NCI-H2196 treated with DMSO at 0.1 percent for 48 hours (cell line): ENCODE data around the gene SF3B5.
A peak's percentile ranks its signal among the peaks of the same experiment; 100 is the strongest.
"Not testable (repeated sequence)": the region's sequence is repeated elsewhere in the genome, so short reads cannot be mapped to it uniquely, and the experiment has no call there.

Source experiments
- DNase-seq: peaks from one replicate; lab custom pipeline; 2025; ENCODE audit not compliant: unreplicated experiment; lab: John Stamatoyannopoulos, UW

Gene SF3B5

GRCh38 chr6:144095134-144096002 is at the start of gene SF3B5:
Gene SF3B5 (minus strand): TSS chr6:144095573. CDS start chr6:144095497, 76 bp downstream.
- DNase-seq: peak; percentile 98

DNA sequence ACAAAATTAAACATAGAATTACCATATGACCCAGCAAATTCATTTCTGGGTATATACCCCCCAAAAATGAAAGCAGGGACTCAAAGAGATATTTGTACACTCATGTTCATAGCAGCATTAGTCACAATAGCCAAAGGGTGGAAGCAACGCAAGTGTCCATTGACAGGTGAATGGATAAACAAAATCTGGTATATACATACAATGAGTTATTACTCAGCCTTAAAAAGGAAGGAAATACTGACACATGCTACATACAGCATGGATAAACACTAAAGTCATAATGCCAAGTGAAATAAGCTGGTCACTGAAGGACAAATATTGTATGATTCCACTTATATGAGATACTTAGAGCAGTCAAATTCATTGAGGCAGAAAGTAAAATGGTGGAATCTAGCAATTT is 49.6 kb upstream of the SF3B5 start:
- no peak for DNase-seq

GRCh38 chr6:144143878-144144277 is 48.5 kb upstream of the SF3B5 start:
- no peak for DNase-seq

- DNase-seq: no peak
Observed at GRCh38 chr6:144143106-144143505, 47.7 kb upstream of the SF3B5 start.

- no peak for DNase-seq
Observed at GRCh38 chr6:144141470-144141869, 46.1 kb upstream of the SF3B5 start.

DNA sequence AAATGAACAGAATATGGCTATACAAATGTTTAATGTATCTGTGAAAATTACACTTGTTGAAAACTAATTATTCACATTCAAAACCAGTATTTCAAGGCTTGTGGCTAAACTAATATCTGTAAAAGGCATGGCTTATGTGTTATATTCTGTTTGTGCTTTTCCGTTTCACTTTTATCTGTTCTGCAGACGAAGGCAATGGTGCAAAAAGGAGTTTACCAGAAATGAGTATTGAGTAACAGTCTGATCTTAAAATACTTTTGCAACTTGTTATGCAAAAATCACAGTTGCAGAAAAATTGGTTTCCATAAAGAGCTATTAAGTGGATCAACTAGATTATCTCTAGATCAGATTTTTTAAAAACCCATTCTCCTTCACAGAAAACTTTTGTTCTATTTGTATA is 45.5 kb upstream of the SF3B5 start:
- no peak for DNase-seq

- DNase-seq: no peak
Observed at GRCh38 chr6:144139817-144140216, 44.4 kb upstream of the SF3B5 start.

DNA sequence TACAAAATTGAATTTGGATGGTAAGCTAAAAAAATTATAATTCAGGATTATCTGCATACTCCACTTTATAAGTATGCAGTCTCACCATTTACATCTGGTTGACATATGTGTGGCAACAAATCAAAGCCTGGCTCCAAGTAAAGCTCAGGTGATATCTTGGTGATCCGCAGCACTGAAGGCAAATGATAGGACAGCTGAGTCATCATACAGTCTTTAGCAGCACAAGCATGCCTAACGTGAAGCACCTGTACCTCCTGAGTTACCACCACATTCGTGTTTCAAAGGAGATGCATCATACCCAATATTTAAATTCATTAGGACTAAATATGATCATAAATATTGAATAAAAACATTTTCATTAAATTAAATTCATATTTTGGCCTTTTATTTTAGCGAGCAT is 43.2 kb upstream of the SF3B5 start:
- DNase-seq: no peak

- DNase-seq: no peak
Observed at GRCh38 chr6:144134737-144135136, 39.4 kb upstream of the SF3B5 start.

GRCh38 chr6:144134176-144134575 is 38.8 kb upstream of the SF3B5 start:
- DNase-seq: no peak

DNA sequence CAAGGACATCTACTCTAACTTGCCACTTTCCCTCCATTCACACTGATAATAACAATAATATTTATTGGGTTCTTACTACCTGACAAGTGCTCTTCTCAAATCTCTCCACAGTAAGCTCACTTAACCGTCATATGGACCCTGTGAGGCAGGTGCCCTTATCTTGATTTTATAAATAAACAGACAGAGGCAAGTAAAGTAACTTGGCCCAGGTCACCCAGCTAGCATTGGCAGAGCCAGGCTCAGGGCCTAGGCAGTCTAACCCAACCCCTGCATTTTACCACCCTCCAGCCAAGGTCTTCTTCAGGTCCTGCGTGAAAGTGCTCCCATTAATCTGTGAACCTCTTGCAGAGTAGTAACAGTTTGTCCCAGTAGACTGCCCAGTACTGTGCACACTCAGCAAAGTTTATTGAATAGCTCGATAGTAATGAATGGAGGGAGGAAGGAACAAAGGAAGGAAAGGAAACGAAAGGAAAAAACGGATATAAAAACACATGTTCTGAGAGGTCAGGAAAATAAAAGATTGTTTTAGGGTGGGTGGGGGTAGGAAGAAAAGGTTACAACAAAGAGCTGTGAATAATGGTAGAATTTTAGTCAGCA is 38.0 kb upstream of the SF3B5 start:
- DNase-seq: no peak

GRCh38 chr6:144132167-144132690 is 36.9 kb upstream of the SF3B5 start:
- DNase-seq: not testable (repeated sequence)

DNA sequence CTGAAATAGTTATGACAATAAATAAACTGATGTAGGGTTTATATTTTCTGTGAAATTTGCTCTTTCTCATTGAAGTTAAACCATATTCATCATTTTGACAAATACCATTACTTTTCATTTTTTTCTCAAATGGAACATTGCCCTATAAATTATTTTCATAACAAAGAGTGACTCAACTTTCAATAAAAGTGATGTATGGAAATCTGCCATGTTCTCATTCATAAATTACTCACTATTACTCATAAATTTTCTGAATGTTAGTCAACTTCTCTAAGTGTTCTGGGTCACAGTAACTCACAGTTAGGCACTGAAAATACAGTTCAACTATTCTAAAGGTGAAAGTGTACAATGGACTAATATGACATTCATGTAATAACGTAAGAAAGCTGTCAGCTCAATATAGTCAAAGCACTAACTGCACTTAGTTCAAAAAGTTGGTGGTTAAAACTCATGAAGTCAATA is 35.9 kb upstream of the SF3B5 start:
- DNase-seq: no peak

- DNase-seq: no peak
Observed at GRCh38 chr6:144129469-144129868, 34.1 kb upstream of the SF3B5 start.

DNA sequence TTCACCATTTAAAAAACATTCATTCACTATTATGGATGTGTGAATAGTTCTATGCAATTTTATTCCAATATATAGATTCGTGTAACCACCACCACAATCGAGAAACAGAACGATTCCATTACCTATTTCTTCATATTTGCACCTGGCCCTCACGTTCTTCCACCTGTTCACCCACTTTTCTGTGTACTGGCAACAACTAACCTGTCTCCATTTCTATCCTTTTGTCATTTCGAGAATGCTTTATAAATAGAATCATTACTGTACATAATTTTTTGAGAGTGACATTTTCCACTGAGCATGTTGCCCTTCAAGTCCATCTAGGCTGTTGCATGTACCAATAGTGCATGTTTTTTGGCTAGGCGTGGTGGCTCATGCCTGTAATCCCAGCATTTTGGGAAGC is 31.7 kb upstream of the SF3B5 start:
- DNase-seq: no peak

- DNase-seq: no peak
Observed at GRCh38 chr6:144123836-144124235, 28.5 kb upstream of the SF3B5 start.

- DNase-seq: no peak
Observed at GRCh38 chr6:144123421-144123820, 28.0 kb upstream of the SF3B5 start.

- DNase-seq: no peak
Observed at GRCh38 chr6:144122861-144123260, 27.5 kb upstream of the SF3B5 start.

DNA sequence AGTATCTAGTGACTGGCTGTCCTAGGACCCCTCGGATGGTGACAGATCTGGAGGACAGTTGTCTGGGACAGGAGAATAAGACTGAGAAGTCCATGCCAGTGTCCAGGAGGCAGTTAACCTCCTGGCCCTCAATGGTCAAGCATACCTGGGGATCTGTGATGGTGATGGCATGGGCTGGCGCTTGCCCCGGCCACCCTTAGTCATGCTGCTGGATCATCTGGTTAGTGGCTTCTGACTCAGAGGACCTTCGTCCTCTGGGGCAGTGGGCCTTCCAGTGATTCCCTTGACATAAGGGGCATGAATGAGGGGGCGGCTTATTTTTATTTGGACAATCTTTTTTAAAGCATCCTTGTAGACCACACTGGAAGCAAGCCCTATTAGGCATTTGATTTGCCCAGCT is 24.0 kb upstream of the SF3B5 start:
- DNase-seq: no peak

GRCh38 chr6:144115219-144115618 is 19.8 kb upstream of the SF3B5 start:
- DNase-seq: no peak

GRCh38 chr6:144113366-144113765 is 18.0 kb upstream of the SF3B5 start:
- DNase-seq: no peak

- DNase-seq: no peak
Observed at GRCh38 chr6:144110210-144110609, 14.8 kb upstream of the SF3B5 start.
